Adrenal gland (tissue), 12 donors: ENCODE results near the gene QRICH2. TPM values are rescaled to one million over a fixed set of nuclear protein-coding genes. Genes with fewer than 3 reads are reported as not detected.
A peak's percentile ranks its signal among the peaks of the same experiment; 100 is the strongest.

Source experiments
- DNase-seq, 7 donors: peaks; one replicate each; pipeline ENCODE4 v3.0.0-alpha.2; 2019 to 2020
- H3K27ac ChIP-seq, 5 donors: fragments of 200-600 bp; sonication (generic) in 4 of 5; 1 replicate in 3 of 5; 2 replicates in 2 of 5; pipeline versions ENCODE4 v1.5.1 to v1.8.0; 2016 to 2020; ENCODE audit warnings: mild to moderate bottlenecking in 1 of 5
- H3K27me3 ChIP-seq: fragments of 200-600 bp; 2 replicates; pipeline ENCODE4 v1.8.0; 2021
- H3K36me3 ChIP-seq, 2 donors: fragments of 200-600 bp; replicated peaks in 1 of 2; 1 replicate in 1 of 2; 2 replicates in 1 of 2; pipeline versions ENCODE4 v1.5.1 to v1.8.0; 2018 to 2022
- H3K4me1 ChIP-seq, 2 donors: fragments of 200-600 bp; replicated peaks in 1 of 2; 1 replicate in 1 of 2; 2 replicates in 1 of 2; pipeline versions ENCODE4 v1.5.1 to v1.8.0; 2018 to 2021
- H3K4me3 ChIP-seq, 4 donors: fragments of 200-600 bp; sonication (generic) in 3 of 4; one replicate each; pipeline ENCODE4 v1.5.1; 2016 to 2018
- H3K9me3 ChIP-seq, 3 donors: fragments of 200-600 bp; sonication (generic) in 1 of 3; replicated peaks in 1 of 3; 1 replicate in 2 of 3; 2 replicates in 1 of 3; pipeline versions ENCODE4 v1.5.1 to v1.8.0; 2016 to 2021
- POLR2A ChIP-seq, 2 donors: fragments of 450-650 bp; IDR thresholded peaks; one replicate each; pipeline ENCODE4 v1.6.1; 2017; ENCODE audit warnings: antibody characterized with exemption in 2 of 2, mild to moderate bottlenecking in 2 of 2, moderate library complexity in 1 of 2
- WGBS, 4 donors: extraction: QIAGEN DNeasy Blood & Tissue Kit in 2 of 4; methylation state at CpG; one replicate each; pipeline versions ENCODE4 v1.1.5 to v1.1.7; 2013 to 2017; 5-methylcytosine and 5-hydroxymethylcytosine counted together
- intact Hi-C, 2 donors: fragments of 100-400 bp; cut with DNase I; formaldehyde crosslinking; loops; one replicate each; pipeline versions ENCODE4 v1.14.1 to v1.15.0; 2022 to 2023
- polyA plus RNA-seq, 3 donors: library from polyadenylated mRNA; stranded (reverse); fragments of 200-250 nt in 2 of 3; fragments of 350-450 nt in 1 of 3; fragmentation: Illumina TruSeq in 1 of 3; extraction: RNeasy Lipid Tissue Mini Kit (QIAGEN cat#74804) in 1 of 3; gene quantifications; one replicate each; pipeline ENCODE4 v1.2.3, GENCODE V29; 2013 to 2014
- total RNA-seq, 9 donors: library from RNA; depleted of rRNA in 4 of 9; stranded (reverse); fragments of >200 nt in 4 of 9; fragments of 120-200 nt in 1 of 9; fragmentation: NEBNext Ultra II Directional in 1 of 9; extraction: Animal tissue kit (Norgen Biotek cat#: 25700) in 1 of 9; gene quantifications; one replicate each; pipeline versions ENCODE4 v1.1.0 to v1.2.4, GENCODE V29; 2013 to 2023
- TF ChIP-seq, protein P1 (sequence below), 6 experiments: fragments of 450-650 bp in 4 of 6; fragments of 200-600 bp in 2 of 6; sonication (generic) in 1 of 6; IDR thresholded peaks; 1 replicate in 5 of 6; 2 replicates in 1 of 6; pipeline versions ENCODE4 v1.5.1 to v1.8.0; 2016 to 2021; ENCODE audit warnings: antibody characterized with exemption in 6 of 6, mild to moderate bottlenecking in 2 of 6, moderate library complexity in 1 of 6
- donor health status: healthy with polysubstance abuse.
- donor health status: Bipolar disorder and iron deficiency.
- donor health status: DM: yes; HTN: yes; CAD: no.
- donor health status: DM: no; HTN: no; CAD: no.
- donor health status: DM: no; HTN: no; CAD: no.
- donor health status: DM: yes; HTN: yes; CAD: no.

Gene QRICH2
- total and polyA plus RNA-seq, 12 donors, result 0.09 to 14.2 (median 1.4) TPM

DNA sequence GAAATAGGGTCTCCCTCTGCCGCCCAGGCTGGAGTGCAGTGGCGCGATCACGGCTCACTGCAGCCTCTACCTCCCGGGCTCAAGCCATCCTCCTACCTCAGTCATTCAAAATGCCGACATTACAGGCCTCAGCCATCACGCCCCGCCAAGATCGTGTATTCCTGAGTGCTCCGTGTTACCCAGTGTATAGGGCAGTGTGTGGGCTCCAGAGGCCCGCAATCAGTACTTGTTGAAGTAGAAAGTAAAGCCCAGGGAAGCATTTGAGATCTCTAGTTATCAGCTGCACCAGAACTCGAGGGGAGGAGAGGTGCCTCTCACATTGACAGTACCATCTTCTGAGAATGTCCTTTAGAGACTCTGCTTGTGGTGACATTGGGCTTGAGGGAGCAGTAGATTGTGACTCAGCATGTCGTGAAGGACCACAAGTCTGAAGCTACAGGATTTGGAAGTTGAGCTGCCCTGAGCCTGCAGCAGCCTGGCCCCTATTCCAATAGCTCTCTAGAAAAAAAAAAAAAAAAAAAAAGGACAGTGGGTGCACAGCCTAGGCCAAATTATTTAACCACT is 46.8 kb upstream of the QRICH2 start:
- intact Hi-C loops, result loop anchor here in 1 of 2 donors (5.0 kb wide), 1 partner anchor 32 kb away; no protein-coding TSS in a partner anchor
- no peaks in the 10 kb centered on the region for H3K27me3 ChIP-seq
- DNase-seq, result no peak
- WGBS, 4 donors, result 57 to 67% (median 62%) methylated on average over 12 to 13 of the region's 13 CpGs
- H3K36me3 ChIP-seq, result no peaks in the 10 kb centered on the region
- H3K4me1 ChIP-seq, result peaks cover 0 to 27% of the 10 kb centered on the region in 2 donors
- H3K4me3 ChIP-seq, result no peak overlapping the region
- no peaks in the 10 kb centered on the region for H3K9me3 ChIP-seq
- H3K27ac ChIP-seq, result no peak overlapping the region
- TF ChIP-seq, protein P1, sequence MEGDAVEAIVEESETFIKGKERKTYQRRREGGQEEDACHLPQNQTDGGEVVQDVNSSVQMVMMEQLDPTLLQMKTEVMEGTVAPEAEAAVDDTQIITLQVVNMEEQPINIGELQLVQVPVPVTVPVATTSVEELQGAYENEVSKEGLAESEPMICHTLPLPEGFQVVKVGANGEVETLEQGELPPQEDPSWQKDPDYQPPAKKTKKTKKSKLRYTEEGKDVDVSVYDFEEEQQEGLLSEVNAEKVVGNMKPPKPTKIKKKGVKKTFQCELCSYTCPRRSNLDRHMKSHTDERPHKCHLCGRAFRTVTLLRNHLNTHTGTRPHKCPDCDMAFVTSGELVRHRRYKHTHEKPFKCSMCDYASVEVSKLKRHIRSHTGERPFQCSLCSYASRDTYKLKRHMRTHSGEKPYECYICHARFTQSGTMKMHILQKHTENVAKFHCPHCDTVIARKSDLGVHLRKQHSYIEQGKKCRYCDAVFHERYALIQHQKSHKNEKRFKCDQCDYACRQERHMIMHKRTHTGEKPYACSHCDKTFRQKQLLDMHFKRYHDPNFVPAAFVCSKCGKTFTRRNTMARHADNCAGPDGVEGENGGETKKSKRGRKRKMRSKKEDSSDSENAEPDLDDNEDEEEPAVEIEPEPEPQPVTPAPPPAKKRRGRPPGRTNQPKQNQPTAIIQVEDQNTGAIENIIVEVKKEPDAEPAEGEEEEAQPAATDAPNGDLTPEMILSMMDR (IDR thresholded peaks at IDR 0.05), result no peak
- TF ChIP-seq POLR2A (IDR thresholded peaks at IDR 0.05), result no peak

DNA sequence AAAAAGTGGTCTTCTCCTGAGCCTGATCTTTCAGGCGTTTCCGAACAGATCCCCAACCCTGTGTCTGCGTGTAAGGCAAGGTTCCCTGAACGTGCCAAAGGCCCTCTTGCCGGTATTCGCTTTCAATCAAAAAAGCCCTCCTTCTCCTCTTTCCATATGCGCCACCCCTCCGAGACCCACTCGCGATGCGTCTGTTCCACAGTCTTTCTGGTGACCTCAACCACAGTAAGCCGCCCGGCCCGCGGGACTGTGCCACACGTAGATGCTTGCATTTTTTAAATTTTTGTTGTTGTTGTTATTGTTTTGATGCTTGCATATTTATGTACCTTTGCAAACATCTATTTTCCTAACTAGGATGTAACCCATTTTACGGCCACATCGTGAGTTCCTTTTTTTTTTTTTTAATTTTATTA is 46.2 kb upstream of the QRICH2 start:
- 1% methylated on average over 18 of the region's 18 CpGs for WGBS, 4 donors
- intact Hi-C loops, result loop anchor here in 1 of 2 donors (5.0 kb wide), 1 partner anchor 33 kb away; no protein-coding TSS in a partner anchor
- peak overlapping the region in 4 of 5 donors; percentile 81 to 87 (median 84) for H3K27ac ChIP-seq
- no peaks in the 10 kb centered on the region for H3K9me3 ChIP-seq
- peaks cover 0 to 27% of the 10 kb centered on the region in 2 donors for H3K4me1 ChIP-seq
- no peaks in the 10 kb centered on the region for H3K27me3 ChIP-seq
- H3K4me3 ChIP-seq, result peak overlapping the region in 2 of 4 donors; percentile 72 to 83
- H3K36me3 ChIP-seq, result no peaks in the 10 kb centered on the region
- DNase-seq, result peak in 2 of 7 donors; percentile 25 to 31
- TF ChIP-seq POLR2A (IDR thresholded peaks at IDR 0.05), result no peak
- TF ChIP-seq, protein P1 (IDR thresholded peaks at IDR 0.05), result no peak

DNA sequence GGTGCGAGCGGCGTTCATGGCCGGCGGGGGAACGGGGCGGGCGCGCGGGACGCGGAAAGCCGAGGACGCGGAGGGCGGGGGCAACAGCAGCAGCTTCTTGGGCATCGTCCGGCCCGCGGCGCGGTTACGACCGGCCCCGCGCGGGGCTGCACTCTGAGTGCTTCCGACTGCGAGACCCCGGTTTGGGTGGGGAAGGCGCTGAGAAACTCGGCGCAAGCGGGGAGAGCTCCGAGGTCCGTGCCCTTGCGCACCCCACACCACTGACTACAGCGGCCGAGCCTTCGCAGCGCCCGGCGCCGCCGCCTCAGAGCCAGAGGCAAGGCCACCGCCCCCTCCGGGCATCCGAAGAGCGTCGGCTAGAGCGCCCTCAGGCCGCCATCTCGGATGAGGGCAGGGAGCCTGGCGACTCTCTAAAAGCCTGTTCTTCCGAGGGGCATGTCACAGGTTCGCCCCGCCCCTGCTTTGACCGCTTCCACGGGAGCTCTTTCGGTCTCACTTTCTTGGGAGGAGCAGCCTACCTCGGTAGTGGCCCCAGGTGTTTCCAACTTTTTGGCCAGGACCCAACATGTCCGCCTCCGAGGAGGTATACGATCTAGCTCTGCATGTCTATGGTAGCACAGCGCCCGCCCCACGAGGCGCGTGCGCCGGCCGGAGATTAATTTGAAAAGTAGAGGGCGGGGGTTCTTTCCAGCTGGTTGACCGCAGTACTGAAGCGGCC is 45.7 kb upstream of the QRICH2 start, which contains the start of gene PRPSAP1:
Gene PRPSAP1 (minus strand): TSS at position 318 of the 718 bp plus-strand sequence. CDS start 213 bp downstream, at position 105.
- TF ChIP-seq, protein P1 (IDR thresholded peaks at IDR 0.05), result peak; percentile 32 to 57 (median 45)
- peak; percentile 82 to 93 for TF ChIP-seq POLR2A (IDR thresholded peaks at IDR 0.05)
- Histone ChIP-seq H3K27ac (peak within 1 kb of the TSS; percentile 38 to 87 (median 84)), H3K27me3 (no peaks in the 10 kb centered on the region), H3K4me1 (peaks cover 0 to 27% of the 10 kb centered on the region in 2 donors), H3K36me3 (no peaks in the 10 kb centered on the region), H3K9me3 (no peaks in the 10 kb centered on the region), H3K4me3 (peak within 1 kb of the TSS; percentile 67 to 83 (median 77))
- intact Hi-C loops, result loop anchor here in 1 of 2 donors (5.0 kb wide), 1 partner anchor 34 kb away; no protein-coding TSS in a partner anchor
- peak; percentile 84 to 91 (median 87) for DNase-seq
- 0 to 3% (median 1%) methylated on average over 21 to 75 of the region's 75 CpGs for WGBS, 4 donors

DNA sequence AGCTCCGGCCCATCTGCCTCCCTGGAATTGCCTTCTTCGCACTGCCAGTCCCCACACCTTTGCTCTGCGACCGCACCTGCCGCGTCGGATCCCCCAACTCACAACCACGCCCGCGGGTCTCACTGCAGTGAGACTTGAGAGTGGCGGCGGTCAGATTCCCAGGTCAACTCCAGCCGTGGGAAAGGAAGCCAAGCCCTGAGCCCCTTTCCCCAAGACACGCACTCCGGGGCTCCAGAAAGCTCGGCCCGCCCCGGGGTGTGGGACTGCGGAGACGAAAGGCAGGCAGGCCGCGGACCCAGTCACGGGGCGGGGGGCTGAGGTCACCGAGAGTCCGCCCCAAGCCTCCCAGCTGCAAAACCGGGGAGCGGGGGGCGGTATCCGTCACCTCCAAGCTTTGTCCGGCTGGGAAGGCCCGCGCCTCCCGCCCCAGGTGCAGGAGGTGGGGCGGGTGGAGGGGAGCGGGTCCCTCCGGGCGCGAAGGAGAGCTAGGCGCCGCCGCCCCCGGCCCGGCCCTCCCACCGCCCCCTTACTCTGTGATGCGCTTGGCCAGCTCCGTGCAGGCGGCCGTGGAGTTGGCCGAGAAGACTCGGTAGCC is 45.0 kb upstream of the QRICH2 start:
- peak overlapping the region; percentile 67 to 83 (median 77) for H3K4me3 ChIP-seq
- no peak for TF ChIP-seq POLR2A (IDR thresholded peaks at IDR 0.05)
- TF ChIP-seq, protein P1 (IDR thresholded peaks at IDR 0.05), result no peak
- intact Hi-C loops, result loop anchor here in 1 of 2 donors (5.0 kb wide), 1 partner anchor 34 kb away; no protein-coding TSS in a partner anchor

More for the DNA sequence above, 45.0 kb upstream of the QRICH2 start:
- Histone ChIP-seq H3K4me1 (peaks cover 0 to 27% of the 10 kb centered on the region in 2 donors), H3K9me3 (no peaks in the 10 kb centered on the region), H3K36me3 (peaks cover 0 to under 1% of the 10 kb centered on the region in 2 donors), H3K27me3 (no peaks in the 10 kb centered on the region), H3K27ac (peak overlapping the region; percentile 38 to 87 (median 84))
- 0 to 7% (median 0%) methylated on average over 3 to 51 of the region's 51 CpGs for WGBS, 4 donors
- peak in 6 of 7 donors; percentile 27 to 49 (median 38) for DNase-seq
